Vagina (tissue), 2 donors: ENCODE measurements around the gene SYNM. TPM values are rescaled to one million over a fixed set of nuclear protein-coding genes. Genes with fewer than 3 reads are reported as not detected.
A peak's percentile ranks its signal among the peaks of the same experiment; 100 is the strongest.

Source experiments
- DNase-seq, 2 donors: peaks; one replicate each; pipeline ENCODE4 v3.0.0-alpha.2; 2017; ENCODE audit errors: extremely low spot score in 2 of 2
- H3K27ac ChIP-seq: fragments of 200-600 bp; sonication (generic); one replicate; pipeline ENCODE4 v1.5.1; 2019
- H3K27me3 ChIP-seq: fragments of 200-600 bp; sonication (generic); one replicate; pipeline ENCODE4 v1.5.1; 2019
- H3K36me3 ChIP-seq, 2 donors: fragments of 200-600 bp; sonication (generic); one replicate each; pipeline ENCODE4 v1.5.1; 2017 to 2019
- H3K4me1 ChIP-seq: fragments of 200-600 bp; sonication (generic); one replicate; pipeline ENCODE4 v1.5.1; 2019
- H3K4me3 ChIP-seq, 2 donors: fragments of 200-600 bp; sonication (generic); 1 replicate in 1 of 2; 2 replicates in 1 of 2; pipeline ENCODE4 v1.5.1; 2016 to 2019
- H3K9me3 ChIP-seq: fragments of 200-600 bp; sonication (generic); one replicate; pipeline ENCODE4 v1.5.1; 2019
- POLR2A ChIP-seq, 2 donors: fragments of 450-650 bp; IDR thresholded peaks; one replicate each; pipeline ENCODE4 v1.6.1; 2017; ENCODE audit warnings: antibody characterized with exemption in 2 of 2, mild to moderate bottlenecking in 2 of 2, moderate library complexity in 2 of 2
- POLR2AphosphoS5 ChIP-seq, 2 donors: sonication (generic); formaldehyde crosslinking; IDR thresholded peaks; one replicate each; pipeline ENCODE4 v1.9.0; 2017; ENCODE audit warnings: antibody characterized with exemption in 2 of 2, mild to moderate bottlenecking in 2 of 2, low read depth in 1 of 2; ENCODE audit not compliant: insufficient read depth in 1 of 2
- intact Hi-C: fragments of 100-400 bp; cut with DNase I; formaldehyde crosslinking; loops from one replicate; pipeline ENCODE4 v1.15.1; 2023
- total RNA-seq: library from RNA; depleted of rRNA; stranded (reverse); fragments of >200 nt; gene quantifications from one replicate; pipeline ENCODE4 v1.2.3, GENCODE V29; 2016
- TF ChIP-seq, protein P1 (sequence below), 3 experiments: fragments of 450-650 bp in 2 of 3; fragments of 200-600 bp in 1 of 3; sonication (generic) in 1 of 3; IDR thresholded peaks; one replicate each; pipeline ENCODE4 v1.5.1; 2017 to 2019; ENCODE audit warnings: antibody characterized with exemption in 3 of 3, mild to moderate bottlenecking in 2 of 3, moderate library complexity in 2 of 3

The SYNM gene
- total RNA-seq, 1 donor from 2014 or later = 62.6 TPM

DNA sequence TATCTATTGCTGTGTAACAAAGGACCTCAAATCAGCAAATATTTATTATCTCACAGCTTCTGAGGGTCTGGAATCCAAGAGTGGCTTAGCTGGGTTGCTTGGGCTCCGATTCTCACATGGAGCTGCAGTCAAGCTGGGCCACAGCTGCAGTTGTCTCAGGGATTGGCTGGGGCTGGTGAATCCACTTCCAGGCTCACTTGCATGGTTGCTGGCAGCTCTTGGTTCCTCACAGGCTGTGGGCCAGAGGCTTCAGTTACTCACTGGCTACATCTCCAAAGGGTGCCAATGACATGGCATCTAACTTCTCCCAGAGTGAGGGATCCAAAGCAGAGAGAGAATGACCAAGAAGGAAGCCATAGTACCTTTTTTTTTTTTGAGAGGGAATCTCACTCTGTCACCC is 13.9 kb upstream of the SYNM start:
- DNase-seq = no peak
- no peak overlapping the region for H3K4me3 ChIP-seq
- no peaks in the 10 kb centered on the region for H3K4me1 ChIP-seq
- intact Hi-C loops = no loop called here
- H3K27me3 ChIP-seq = no peaks in the 10 kb centered on the region
- no peak overlapping the region for H3K27ac ChIP-seq
- H3K36me3 ChIP-seq = no peaks in the 10 kb centered on the region
- TF ChIP-seq, protein P1, sequence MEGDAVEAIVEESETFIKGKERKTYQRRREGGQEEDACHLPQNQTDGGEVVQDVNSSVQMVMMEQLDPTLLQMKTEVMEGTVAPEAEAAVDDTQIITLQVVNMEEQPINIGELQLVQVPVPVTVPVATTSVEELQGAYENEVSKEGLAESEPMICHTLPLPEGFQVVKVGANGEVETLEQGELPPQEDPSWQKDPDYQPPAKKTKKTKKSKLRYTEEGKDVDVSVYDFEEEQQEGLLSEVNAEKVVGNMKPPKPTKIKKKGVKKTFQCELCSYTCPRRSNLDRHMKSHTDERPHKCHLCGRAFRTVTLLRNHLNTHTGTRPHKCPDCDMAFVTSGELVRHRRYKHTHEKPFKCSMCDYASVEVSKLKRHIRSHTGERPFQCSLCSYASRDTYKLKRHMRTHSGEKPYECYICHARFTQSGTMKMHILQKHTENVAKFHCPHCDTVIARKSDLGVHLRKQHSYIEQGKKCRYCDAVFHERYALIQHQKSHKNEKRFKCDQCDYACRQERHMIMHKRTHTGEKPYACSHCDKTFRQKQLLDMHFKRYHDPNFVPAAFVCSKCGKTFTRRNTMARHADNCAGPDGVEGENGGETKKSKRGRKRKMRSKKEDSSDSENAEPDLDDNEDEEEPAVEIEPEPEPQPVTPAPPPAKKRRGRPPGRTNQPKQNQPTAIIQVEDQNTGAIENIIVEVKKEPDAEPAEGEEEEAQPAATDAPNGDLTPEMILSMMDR (IDR thresholded peaks at IDR 0.05) = no peak
- TF ChIP-seq POLR2A (IDR thresholded peaks at IDR 0.05) = no peak
- TF ChIP-seq POLR2AphosphoS5 (IDR thresholded peaks at IDR 0.05; ENCODE audit: insufficient read depth in 1 of 2, low read depth in 1 of 2) = no peak
- no peaks in the 10 kb centered on the region for H3K9me3 ChIP-seq

DNA sequence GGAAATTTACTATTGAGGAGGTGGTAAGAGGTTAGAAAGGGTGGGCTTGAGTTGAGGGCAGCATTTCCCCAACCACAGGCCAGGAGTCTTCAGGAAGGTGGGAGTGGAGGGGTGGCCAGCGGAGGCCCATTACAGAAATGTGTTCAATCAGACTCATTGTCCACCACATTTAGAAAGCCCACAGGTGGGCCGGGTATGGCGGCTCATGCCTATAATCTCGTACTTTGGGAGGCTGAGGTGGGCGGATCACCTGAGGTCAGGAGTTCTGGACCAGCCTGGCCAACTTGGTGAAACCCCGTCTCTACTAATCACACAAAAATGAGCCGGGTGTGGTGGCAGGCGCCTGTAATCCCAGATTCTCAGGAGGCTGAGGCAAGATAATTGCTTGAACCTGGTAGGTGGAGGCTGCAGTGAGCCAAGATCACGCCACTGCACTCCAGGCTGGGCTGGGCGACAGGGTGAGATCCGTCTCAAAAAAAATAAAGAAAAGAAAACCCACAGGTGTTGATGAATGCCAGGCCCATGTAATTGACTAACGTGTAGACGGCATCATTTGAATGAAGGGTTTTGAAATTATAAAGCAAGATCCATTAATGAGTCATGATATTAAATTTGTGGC is 12.2 kb upstream of the SYNM start:
- intact Hi-C loops = no loop called here
- Histone ChIP-seq H3K27ac (no peak overlapping the region), H3K36me3 (no peaks in the 10 kb centered on the region), H3K4me1 (no peaks in the 10 kb centered on the region), H3K27me3 (no peaks in the 10 kb centered on the region), H3K9me3 (no peaks in the 10 kb centered on the region), H3K4me3 (no peak overlapping the region)
- no peak for DNase-seq
- TF ChIP-seq POLR2AphosphoS5 (IDR thresholded peaks at IDR 0.05; ENCODE audit: insufficient read depth in 1 of 2, low read depth in 1 of 2) (no peak), POLR2A (IDR thresholded peaks at IDR 0.05) (no peak)
- TF ChIP-seq, protein P1 (IDR thresholded peaks at IDR 0.05) = no peak

DNA sequence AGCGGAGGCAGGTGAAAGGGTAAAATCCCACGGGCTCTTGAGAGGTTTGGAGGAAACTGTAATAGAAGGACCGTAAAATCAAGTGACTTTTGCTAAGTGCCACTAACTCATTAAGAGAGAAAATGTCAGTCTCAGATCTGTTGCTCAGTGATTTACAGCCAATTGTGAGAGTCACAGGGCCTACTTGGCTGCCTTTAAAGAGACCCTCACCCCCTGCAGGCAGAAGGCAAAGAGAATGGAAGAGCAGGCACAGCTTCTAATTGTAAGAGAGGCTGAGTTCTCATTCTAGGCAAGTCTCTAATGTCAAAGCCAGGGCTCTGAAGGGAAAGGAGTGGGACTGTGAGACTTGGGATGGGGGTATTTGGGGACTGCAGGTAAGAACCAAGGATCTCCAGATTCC is 9.3 kb upstream of the SYNM start:
- H3K36me3 ChIP-seq = no peaks in the 10 kb centered on the region
- intact Hi-C loops = no loop called here
- TF ChIP-seq, protein P1 (IDR thresholded peaks at IDR 0.05) = no peak
- TF ChIP-seq POLR2AphosphoS5 (IDR thresholded peaks at IDR 0.05; ENCODE audit: insufficient read depth in 1 of 2, low read depth in 1 of 2) = no peak
- no peak overlapping the region for H3K27ac ChIP-seq
- no peak overlapping the region for H3K4me3 ChIP-seq
- no peak for DNase-seq
- no peaks in the 10 kb centered on the region for H3K9me3 ChIP-seq
- H3K27me3 ChIP-seq = no peaks in the 10 kb centered on the region
- H3K4me1 ChIP-seq = peaks cover 5% of the 10 kb centered on the region

DNA sequence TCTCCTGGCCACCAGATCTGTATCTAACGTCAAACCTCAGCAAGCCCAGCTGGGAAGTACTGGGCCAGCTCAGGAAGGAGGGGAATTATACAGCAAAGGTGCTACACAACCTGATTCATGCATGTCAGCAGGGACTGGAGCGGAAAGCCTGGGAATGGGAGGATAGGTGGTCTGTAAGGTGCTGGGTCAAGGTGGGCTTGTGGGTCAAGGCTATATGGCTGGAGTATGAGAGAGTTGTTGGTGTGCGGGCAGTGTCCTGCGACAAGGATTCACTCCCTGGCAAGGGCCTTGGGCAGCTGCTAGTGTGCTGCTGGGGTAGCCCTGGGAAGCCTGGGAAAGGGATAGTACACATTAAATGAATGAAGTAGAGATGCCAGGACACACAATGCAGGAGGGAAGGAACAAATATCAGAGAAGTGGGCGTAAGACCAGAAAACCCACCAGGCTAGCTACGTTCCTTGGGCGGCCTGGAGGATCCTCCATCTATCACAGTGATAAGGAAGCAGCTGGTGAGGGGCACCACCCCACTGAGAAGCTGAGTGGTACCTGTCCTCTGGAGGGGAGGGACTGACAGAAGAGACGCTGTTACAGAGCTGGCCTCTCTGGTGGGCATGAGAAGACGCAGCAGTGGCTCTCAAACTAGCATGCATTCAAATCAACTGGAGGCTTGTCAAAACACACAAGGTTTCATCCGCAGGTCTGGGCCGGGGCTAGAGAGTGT is 8.5 kb upstream of the SYNM start:
- Histone ChIP-seq H3K27ac (no peak overlapping the region), H3K4me1 (peaks cover 5% of the 10 kb centered on the region), H3K4me3 (no peak overlapping the region), H3K36me3 (no peaks in the 10 kb centered on the region), H3K27me3 (no peaks in the 10 kb centered on the region), H3K9me3 (no peaks in the 10 kb centered on the region)
- intact Hi-C loops = no loop called here
- peak in 1 of 2 donors; percentile 84 for DNase-seq
- TF ChIP-seq POLR2A (IDR thresholded peaks at IDR 0.05) (no peak), POLR2AphosphoS5 (IDR thresholded peaks at IDR 0.05; ENCODE audit: insufficient read depth in 1 of 2, low read depth in 1 of 2) (no peak)
- TF ChIP-seq, protein P1 (IDR thresholded peaks at IDR 0.05) = no peak

DNA sequence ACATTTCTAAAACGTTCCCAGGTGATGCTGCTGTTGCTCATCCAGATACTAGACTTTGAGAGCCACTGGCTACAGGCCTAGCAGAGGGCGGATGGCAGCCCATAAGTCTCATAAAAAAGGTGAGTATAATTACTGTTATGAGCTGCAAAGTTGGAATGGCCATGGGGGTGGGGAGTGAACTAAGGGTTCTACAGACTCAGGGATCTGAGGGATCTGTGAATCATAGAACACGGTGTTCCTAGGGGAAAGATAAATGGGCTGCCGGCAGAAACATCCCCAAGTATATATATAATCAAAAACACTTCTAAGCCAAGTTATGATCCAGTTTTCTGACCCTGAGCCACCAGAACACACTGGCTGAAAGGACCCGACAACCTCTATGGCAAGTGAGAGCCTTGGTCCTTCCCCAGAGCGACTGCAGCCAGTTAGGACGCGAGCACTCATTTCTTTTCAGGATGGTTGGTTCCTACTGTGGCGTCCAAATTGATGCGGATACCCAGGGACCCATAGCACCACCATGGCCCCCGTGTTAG is 7.9 kb upstream of the SYNM start:
- no peaks in the 10 kb centered on the region for H3K27me3 ChIP-seq
- TF ChIP-seq, protein P1 (IDR thresholded peaks at IDR 0.05) = no peak
- TF ChIP-seq POLR2AphosphoS5 (IDR thresholded peaks at IDR 0.05; ENCODE audit: insufficient read depth in 1 of 2, low read depth in 1 of 2) (no peak), POLR2A (IDR thresholded peaks at IDR 0.05) (no peak)
- no peaks in the 10 kb centered on the region for H3K9me3 ChIP-seq
- DNase-seq = no peak
- intact Hi-C loops = no loop called here
- H3K36me3 ChIP-seq = no peaks in the 10 kb centered on the region
- H3K4me3 ChIP-seq = no peak overlapping the region
- no peak overlapping the region for H3K27ac ChIP-seq
- peaks cover 5% of the 10 kb centered on the region for H3K4me1 ChIP-seq
